K562 (cell line): ENCODE data around the gene SIRT2. TPM values are rescaled to one million over a fixed set of nuclear protein-coding genes. Genes with fewer than 3 reads are reported as not detected.

ENCODE experiments used
- DPF2 ChIP-seq: fragments of 450-650 bp; IDR thresholded peaks from 2 replicates; pipeline ENCODE4 v1.6.1; 2016
- E2F3 ChIP-seq: fragments of 250-450 bp; sonication (Bioruptor Pico); IDR thresholded peaks from 2 replicates; pipeline ENCODE4 v1.4.0; 2020; ENCODE audit warnings: mild to moderate bottlenecking
- E2F5 ChIP-seq: sonication (generic); formaldehyde crosslinking; IDR thresholded peaks from 2 replicates; pipeline ENCODE4 v1.8.0; 2022; ENCODE audit warnings: mild to moderate bottlenecking, missing genetic modification reagents
- HMG20A ChIP-seq: fragments of 450-650 bp; formaldehyde crosslinking; conservative IDR thresholded peaks from 2 replicates; pipeline ENCODE4 v1.4.0; 2020; ENCODE audit warnings: mild to moderate bottlenecking, mixed read lengths
- HNRNPLL ChIP-seq: fragments of 200-400 bp; formaldehyde crosslinking; IDR thresholded peaks from 2 replicates; pipeline ENCODE4 v1.6.1; 2017; ENCODE audit warnings: low read length, low read depth, mild to moderate bottlenecking; ENCODE audit not compliant: poor library complexity, severe bottlenecking
- NELFE ChIP-seq: IDR thresholded peaks from 2 replicates; pipeline ENCODE4 v1.6.1; 2011; ENCODE audit warnings: mild to moderate bottlenecking; ENCODE audit not compliant: insufficient read depth, insufficient read length
- PHF20 ChIP-seq: fragments of 450-650 bp; IDR thresholded peaks from 2 replicates; pipeline ENCODE4 v1.6.1; 2018; ENCODE audit not compliant: partially characterized antibody
- PHTF2 ChIP-seq: fragments of 250-450 bp; sonication (Bioruptor Pico); IDR thresholded peaks from 2 replicates; pipeline ENCODE4 v1.5.0; 2021; ENCODE audit warnings: mild to moderate bottlenecking
- RBM17 ChIP-seq: fragments of 200-400 bp; formaldehyde crosslinking; IDR thresholded peaks from 2 replicates; pipeline ENCODE4 v1.6.1; 2017; ENCODE audit warnings: low read depth, mild to moderate bottlenecking, low read length, borderline replicate concordance
- SFPQ ChIP-seq: fragments of 200-400 bp; formaldehyde crosslinking; IDR thresholded peaks from 2 replicates; pipeline ENCODE4 v1.6.1; 2017; ENCODE audit warnings: mild to moderate bottlenecking, low read depth, low read length, moderate library complexity
- TEAD2 ChIP-seq: fragments of 450-650 bp; IDR thresholded peaks from 2 replicates; pipeline ENCODE4 v1.6.1; 2016; ENCODE audit warnings: missing genetic modification characterization, control low read depth, missing compliant biosample characterization
- TOE1 ChIP-seq, 2 experiments: fragments of 450-650 bp in 1 of 2; sonication (generic) in 1 of 2; formaldehyde crosslinking in 1 of 2; IDR thresholded peaks; 2 replicates each; pipeline versions ENCODE4 v1.7.1 to v1.8.0; 2016 to 2022; ENCODE audit warnings: borderline replicate concordance in 2 of 2, mild to moderate bottlenecking in 2 of 2, antibody characterized with exemption in 1 of 2, inconsistent platforms in 1 of 2, low read depth in 1 of 2, missing genetic modification reagents in 1 of 2, moderate library complexity in 1 of 2
- ZBTB17 ChIP-seq: fragments of 450-650 bp; formaldehyde crosslinking; IDR thresholded peaks from 2 replicates; pipeline ENCODE4 v1.4.0; 2020; ENCODE audit warnings: mild to moderate bottlenecking
- ZNF586 ChIP-seq: fragments of 450-650 bp; formaldehyde crosslinking; conservative IDR thresholded peaks from 2 replicates; pipeline ENCODE4 v1.4.0; 2020; ENCODE audit warnings: mild to moderate bottlenecking, moderate library complexity
- ZNF639 ChIP-seq, 2 experiments: fragments of 200-800 bp in 1 of 2; sonication (Bioruptor generic) in 1 of 2; sonication (generic) in 1 of 2; formaldehyde crosslinking in 1 of 2; IDR thresholded peaks in 1 of 2; conservative IDR thresholded peaks in 1 of 2; 2 replicates each; pipeline versions ENCODE4 v1.5.0 to v1.6.1; 2016 to 2020; ENCODE audit warnings: missing compliant biosample characterization in 1 of 2, missing genetic modification characterization in 1 of 2, missing genetic modification reagents in 1 of 2
- ZNF764 ChIP-seq: fragments of 250-450 bp; sonication (Bioruptor Pico); IDR thresholded peaks from 2 replicates; pipeline ENCODE4 v1.4.0; 2020; ENCODE audit warnings: low read depth, mild to moderate bottlenecking, moderate library complexity
- polyA plus RNA-seq, 8 experiments: library from polyadenylated mRNA; depleted of rRNA in 4 of 8; stranded (reverse) in 5 of 8; unstranded in 3 of 8; fragments of >200 nt; fragmentation: Nextera tagmentation in 2 of 8; fragmentation: Illumina TruSeq in 1 of 8; extraction: Ambion mirVana in 2 of 8; extraction: Trizol in 1 of 8; gene quantifications; 2 replicates each; pipeline versions ENCODE4 v1.2.1 to v1.2.3, GENCODE V29; 2011 to 2014; ENCODE audit warnings: inconsistent platforms in 1 of 8, missing spikeins in 1 of 8
- total RNA-seq, 7 experiments: library from RNA; depleted of rRNA in 6 of 7; stranded (reverse); fragments of >200 nt in 6 of 7; fragmentation: Illumina TruSeq in 2 of 7; extraction: Trizol in 2 of 7; gene quantifications; 2 replicates each; pipeline versions ENCODE4 v1.2.1 to v1.2.3, GENCODE V29; 2011 to 2021; ENCODE audit warnings: low replicate concordance in 1 of 7
- TF ChIP-seq, protein P1 (sequence below): sonication (generic); formaldehyde crosslinking; IDR thresholded peaks from 2 replicates; pipeline ENCODE4 v1.8.0; 2022; ENCODE audit warnings: mild to moderate bottlenecking, missing genetic modification reagents
- TF ChIP-seq, protein P2 (sequence below): fragments of 250-450 bp; sonication (Bioruptor Pico); IDR thresholded peaks from 2 replicates; pipeline ENCODE4 v1.5.0; 2022; ENCODE audit warnings: mild to moderate bottlenecking

Gene SIRT2
- total and polyA plus RNA-seq, 9 of the 15 experiments (the other 6 are each of a cell fraction or from before 2014, with no cell fraction given), result 2.3 to 35.2 (median 22.9) TPM

GRCh38 chr19:38851622-38852230 is 47.7 kb downstream of the SIRT2 start (continued):
- TF ChIP-seq, protein P1, sequence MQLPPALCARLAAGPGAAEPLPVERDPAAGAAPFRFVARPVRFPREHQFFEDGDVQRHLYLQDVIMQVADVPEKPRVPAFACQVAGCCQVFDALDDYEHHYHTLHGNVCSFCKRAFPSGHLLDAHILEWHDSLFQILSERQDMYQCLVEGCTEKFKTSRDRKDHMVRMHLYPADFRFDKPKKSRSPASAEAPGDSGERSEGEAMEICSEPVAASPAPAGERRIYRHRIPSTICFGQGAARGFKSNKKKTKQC (CRISPR knock-in tag), result 0 out of 2 replicates have a peak, but pooled peaks have one; percentile 46
- TF ChIP-seq NELFE, result no peak
- no peak for TF ChIP-seq PHTF2
- peak; percentile 58; the same call in 1 of the 2 replicates for TF ChIP-seq ZBTB17 (CRISPR knock-in tag)
- TF ChIP-seq PHF20, result peak; percentile 38
- TF ChIP-seq, protein P2, sequence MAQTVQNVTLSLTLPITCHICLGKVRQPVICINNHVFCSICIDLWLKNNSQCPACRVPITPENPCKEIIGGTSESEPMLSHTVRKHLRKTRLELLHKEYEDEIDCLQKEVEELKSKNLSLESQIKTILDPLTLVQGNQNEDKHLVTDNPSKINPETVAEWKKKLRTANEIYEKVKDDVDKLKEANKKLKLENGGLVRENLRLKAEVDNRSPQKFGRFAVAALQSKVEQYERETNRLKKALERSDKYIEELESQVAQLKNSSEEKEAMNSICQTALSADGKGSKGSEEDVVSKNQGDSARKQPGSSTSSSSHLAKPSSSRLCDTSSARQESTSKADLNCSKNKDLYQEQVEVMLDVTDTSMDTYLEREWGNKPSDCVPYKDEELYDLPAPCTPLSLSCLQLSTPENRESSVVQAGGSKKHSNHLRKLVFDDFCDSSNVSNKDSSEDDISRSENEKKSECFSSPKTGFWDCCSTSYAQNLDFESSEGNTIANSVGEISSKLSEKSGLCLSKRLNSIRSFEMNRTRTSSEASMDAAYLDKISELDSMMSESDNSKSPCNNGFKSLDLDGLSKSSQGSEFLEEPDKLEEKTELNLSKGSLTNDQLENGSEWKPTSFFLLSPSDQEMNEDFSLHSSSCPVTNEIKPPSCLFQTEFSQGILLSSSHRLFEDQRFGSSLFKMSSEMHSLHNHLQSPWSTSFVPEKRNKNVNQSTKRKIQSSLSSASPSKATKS (CRISPR knock-in tag), result no peak
- no peak; the same call in 1 of the 2 replicates for TF ChIP-seq E2F5
- peak; percentile 30; the same call in 1 of the 2 replicates for TF ChIP-seq E2F3 (CRISPR knock-in tag)
- TF ChIP-seq ZNF639 (CRISPR knock-in tag; conservative IDR thresholded peaks at IDR 0.05 in 1 of 2, IDR thresholded peaks at IDR 0.05 in 1 of 2), result peak in 1 of 2 experiments; percentile 99; a peak in 2 of 4 replicates
- TF ChIP-seq SFPQ, result no peak
- peak; percentile 59; the same call in 1 of the 2 replicates for TF ChIP-seq TEAD2
- no peak for TF ChIP-seq ZNF764 (CRISPR knock-in tag)
- no peak for TF ChIP-seq RBM17
- TF ChIP-seq DPF2, result no peak; the same call in 1 of the 2 replicates
- no peak for TF ChIP-seq HMG20A (CRISPR knock-in tag)
- no peak for TF ChIP-seq ZNF586 (CRISPR knock-in tag)
- TF ChIP-seq TOE1 (IDR thresholded peaks at IDR 0.05; ENCODE audit: borderline replicate concordance), result no peak
- peak; percentile 54; the same call in 1 of the 2 replicates for TF ChIP-seq TOE1 (CRISPR knock-in tag; IDR thresholded peaks at IDR 0.05; ENCODE audit: borderline replicate concordance, low read depth)
- no peak for TF ChIP-seq HNRNPLL
